Stimulated activated CD8-positive, alpha-beta memory T cell treated with anti-CD3 and anti-CD28 coated beads, Interleukin-12 subunit alpha, Interleukin-12 subunit beta, amount 100 ng/mL, for 1 hour (primary cell): ENCODE measurements around the gene KSR2.
"Not testable (repeated sequence)": the region's sequence is repeated elsewhere in the genome, so short reads cannot be mapped to it uniquely, and the experiment has no call there.

ENCODE experiments used
- DNase-seq: peaks from one replicate; pipeline ENCODE4 v3.0.0-alpha.2; 2020; ENCODE audit warnings: low read depth

Gene KSR2

DNA sequence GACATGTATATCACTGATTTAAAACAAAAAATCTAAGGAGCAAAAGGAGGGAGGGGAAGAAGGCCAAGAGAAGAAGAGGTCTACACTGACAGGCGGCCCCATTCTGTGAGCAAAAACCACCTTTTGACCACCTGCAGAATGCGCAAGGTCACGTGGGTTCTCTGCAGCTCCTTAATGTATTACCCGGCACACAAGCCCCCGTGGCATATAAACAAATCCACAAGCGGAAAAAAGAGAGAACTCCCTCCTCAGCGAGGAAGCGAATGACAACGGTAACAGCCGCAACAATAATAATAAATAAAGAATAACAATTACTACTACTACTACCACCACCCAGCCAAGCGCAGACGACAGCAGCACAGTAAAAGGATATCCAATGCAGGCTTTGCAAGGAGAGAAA, 1.3 kb downstream of the KSR2 start:
- DNase-seq: no peak

DNA sequence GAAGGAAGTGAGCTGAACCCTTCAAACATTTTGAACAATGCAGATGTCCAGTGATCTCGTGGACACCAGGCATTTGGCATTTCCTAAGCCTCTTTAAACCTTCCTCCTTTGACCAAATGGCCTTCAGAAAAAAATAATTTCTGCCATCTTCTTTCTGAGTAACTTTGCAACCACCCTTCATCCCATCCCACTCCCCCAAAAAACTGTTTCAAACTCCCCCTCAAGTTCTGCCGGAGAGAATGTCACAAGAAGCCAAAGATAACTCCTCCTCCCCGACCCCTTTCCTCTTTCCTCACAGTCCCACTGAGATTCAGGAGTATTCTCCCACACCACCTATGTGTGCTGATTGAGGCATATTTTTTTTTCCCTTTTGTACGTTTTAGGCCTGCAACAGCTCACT, 1.7 kb downstream of the KSR2 start:
- DNase-seq: no peak

GRCh38 chr12:117966511-117966910, 2.3 kb downstream of the KSR2 start:
- DNase-seq: no peak

GRCh38 chr12:117963836-117964235, 5.0 kb downstream of the KSR2 start:
- DNase-seq: no peak

- no peak for DNase-seq
Observed at GRCh38 chr12:117936722-117937484, 31.9 kb downstream of the KSR2 start.

- no peak for DNase-seq
Observed at GRCh38 chr12:117933545-117933944, 35.2 kb downstream of the KSR2 start.

- DNase-seq: no peak
Observed at GRCh38 chr12:117926391-117926899, 42.3 kb downstream of the KSR2 start.

DNA sequence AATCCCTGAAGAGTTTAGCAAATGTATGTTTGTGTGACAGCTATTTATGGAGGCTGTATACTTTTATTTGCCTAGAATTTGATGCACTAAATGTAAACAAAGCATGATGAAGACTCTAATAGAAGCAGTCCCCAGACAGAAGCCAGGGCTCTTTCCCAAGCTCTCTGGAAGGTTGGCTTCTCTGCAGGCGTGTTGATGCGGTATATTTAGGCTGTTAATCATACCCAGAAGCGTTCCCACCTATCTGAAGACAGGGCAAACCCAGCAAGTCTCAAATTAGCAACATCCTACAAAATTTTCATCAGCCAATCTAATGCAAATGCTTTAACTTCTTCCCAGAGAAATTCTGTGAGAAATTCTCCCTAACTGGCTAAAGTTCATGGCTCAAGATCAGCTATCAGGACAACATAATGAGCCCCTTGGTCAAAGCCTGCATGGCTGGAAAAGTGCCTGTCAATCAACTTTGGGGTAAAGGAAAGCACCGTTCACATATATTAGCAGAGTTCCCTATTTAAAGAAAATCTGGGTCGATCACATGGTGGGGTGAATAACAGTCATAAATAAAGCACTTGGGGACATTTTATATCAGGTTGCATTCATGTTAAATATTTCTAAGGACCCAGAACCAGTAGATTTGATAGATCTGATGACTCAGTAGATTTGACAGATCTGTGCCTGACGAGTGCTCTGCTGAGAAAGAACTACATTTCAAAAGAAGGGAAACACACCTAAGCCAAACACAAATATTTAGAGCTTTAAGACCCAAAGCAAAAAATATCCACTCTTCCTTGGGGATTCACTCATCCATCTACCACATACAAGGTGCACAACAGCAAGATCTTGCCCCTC, 46.6 kb downstream of the KSR2 start:
- DNase-seq: no peak

DNA sequence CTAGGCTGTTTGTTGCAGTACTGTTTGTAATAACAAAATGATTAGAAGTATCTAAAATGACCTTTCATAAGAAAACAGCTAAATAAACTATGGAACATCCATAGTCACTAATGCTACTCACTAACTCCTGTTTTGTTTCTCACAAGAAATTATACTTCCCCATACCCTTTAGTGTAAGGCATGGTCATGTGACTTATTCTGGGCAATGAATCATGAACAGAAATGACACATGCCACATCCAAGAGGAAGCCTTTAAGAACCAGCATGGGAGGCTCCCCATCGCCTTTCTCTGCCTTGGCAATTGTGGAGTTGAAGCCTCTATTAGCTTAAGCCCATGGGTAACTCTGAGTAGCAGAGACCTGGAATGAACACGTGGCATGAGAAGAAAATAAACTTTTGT, 49.3 kb downstream of the KSR2 start:
- no peak for DNase-seq

DNA sequence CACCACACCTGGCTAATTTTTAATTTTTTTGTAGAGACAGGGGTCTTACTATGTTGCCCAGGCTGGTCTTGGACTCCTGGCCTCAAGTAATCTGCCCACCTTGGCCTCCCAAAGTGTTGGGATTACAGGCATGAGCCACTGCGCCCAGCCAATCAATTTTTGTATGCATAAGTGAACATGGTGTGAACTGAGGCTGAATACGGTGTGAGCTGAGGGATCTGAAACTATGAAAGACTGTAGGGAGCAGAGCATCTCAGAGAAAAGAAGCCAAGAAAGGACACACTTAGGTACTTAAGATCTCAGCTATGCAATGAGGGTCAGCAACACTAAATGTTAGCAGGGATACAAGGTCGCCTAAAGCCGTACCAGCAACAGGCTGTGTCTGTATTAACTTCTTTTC, 54.1 kb downstream of the KSR2 start:
- no peak for DNase-seq

GRCh38 chr12:117912756-117913155, 56.0 kb downstream of the KSR2 start:
- no peak for DNase-seq

- no peak for DNase-seq
Observed at GRCh38 chr12:117908411-117908810, 60.4 kb downstream of the KSR2 start.

- no peak for DNase-seq
Observed at GRCh38 chr12:117907108-117907689, 61.6 kb downstream of the KSR2 start.

DNA sequence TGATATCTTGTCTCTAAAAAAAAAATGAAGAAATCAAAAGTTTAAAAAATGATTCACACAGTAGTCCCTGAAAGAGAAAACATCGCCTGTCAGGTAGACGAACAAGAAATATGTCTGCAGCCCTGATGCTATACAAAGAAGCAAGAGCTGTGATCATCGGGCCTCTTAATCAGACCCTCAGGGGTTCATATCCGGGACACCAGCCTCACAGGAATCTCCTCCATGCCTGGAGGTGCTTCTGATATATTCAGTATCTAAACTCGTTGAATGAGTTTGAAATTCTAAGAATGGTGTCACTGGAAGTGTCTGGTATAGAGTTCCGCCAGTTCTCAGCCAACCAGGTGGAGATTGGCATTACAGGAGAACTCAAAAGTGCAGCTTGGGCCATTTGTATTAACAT, 64.7 kb downstream of the KSR2 start:
- no peak for DNase-seq

DNA sequence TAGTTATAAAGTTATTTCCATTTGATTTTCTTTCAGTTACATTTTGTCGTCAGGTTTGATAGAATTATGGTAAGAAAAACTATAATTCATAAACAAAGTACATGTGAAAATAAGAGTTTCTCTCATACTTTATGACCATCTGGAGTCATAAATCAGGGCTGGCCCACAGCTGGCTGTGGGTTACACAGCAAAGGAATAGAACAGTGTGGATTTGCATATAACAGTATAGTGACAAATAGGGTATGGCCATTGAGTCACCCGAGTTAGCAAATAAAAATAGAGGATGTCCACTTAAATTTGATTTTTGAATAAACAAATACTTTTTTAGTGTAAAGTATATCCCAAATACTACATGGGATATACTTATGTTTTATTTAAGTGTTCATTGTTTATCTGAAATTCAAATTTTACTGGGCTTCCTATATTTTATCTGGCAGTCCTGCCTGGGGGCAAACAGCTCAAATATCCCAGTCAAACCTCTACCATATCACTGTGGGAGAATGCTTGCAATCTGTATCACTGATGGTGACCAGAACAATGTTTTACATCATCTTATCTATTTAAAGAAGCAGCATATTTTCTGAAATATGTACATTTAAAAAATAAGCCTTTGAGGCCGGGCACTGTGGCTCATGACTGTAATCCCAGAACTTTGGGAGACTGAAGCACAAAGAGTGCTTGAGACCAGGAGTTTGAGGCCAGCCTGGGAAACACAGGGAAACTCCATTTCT, 65.5 kb downstream of the KSR2 start:
- DNase-seq: no peak

DNA sequence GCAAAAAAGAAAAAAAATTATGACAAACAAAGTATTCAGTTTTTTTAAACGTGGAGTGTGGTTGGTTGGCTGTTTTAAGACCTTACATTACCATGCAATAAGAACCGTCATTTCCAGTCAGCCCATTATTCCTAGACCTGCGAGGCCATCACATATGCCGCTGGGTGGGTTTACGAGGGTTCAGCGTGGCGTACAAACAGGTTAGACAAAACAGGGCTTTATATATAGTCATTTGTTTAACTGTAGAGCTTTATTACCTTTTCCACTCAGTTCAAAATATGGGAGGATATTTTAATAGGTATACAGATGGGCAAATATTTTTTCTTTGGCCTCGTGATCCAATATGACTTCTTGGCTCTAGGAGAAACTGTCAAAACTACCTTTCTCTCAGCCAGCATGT, 67.2 kb downstream of the KSR2 start:
- no peak for DNase-seq

DNA sequence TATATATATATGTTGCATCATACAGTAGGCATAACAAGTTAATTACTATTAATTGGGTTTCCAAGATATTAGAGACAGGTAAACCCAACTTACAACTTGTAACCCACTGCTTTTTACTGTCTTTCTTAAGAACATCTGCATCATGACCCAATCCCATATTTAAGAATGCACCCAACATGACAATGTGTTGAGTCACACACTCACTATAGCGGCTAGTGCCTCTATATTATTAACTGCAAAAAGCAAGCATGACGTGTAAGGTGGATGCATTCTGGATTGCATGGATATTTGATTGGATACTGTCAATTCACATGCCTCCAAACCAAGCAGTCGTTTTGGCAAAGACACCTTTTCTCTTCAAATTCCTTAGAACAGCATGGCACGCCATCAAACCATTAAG, 68.2 kb downstream of the KSR2 start:
- no peak for DNase-seq

GRCh38 chr12:117897372-117898161, 71.2 kb downstream of the KSR2 start:
- no peak for DNase-seq

DNA sequence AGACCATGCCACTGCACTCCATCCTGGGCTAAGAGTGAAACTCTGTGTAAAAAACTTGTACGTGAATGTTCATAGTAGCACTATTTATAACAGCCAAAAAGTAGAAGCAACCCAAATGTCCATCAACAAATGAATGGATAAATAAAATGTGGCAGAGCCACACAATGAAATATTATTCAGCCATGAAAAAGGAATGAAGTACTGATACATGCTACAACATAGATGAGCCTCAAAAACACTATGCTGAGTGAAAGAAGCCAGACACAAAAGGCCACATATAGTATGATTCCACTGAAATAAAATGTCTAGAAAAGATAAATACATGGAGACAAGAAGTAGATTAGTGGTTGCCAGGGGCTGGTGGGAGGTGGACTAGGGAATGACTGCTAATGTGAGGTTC, 72.8 kb downstream of the KSR2 start:
- DNase-seq: no peak

DNA sequence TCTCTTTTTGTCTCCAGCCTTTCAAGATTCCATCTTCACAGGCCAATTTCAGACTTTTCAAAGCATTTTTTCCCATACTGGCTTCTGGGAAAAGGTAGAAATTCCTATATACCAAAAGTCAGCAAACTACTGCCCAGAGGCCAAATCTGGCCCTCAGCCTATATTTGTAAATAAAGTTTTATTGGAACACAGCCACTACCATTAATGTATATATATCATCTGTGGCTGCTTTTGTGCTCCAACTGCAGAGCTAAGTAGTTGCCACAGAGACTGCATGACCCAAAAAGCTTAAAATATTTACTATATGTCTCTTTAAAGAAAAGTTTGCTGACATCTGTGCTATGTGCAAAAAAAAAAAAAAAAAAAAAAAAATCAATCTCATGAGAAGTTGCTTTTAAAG, 76.3 kb downstream of the KSR2 start:
- no peak for DNase-seq

GRCh38 chr12:117891265-117891664, 77.5 kb downstream of the KSR2 start:
- DNase-seq: not testable (repeated sequence)
